HTR-8/SVneo (cell line): Measurements from ENCODE around the gene DOCK4.

Experiments used
- DNase-seq: peaks from one replicate; pipeline ENCODE4 v3.0.0; 2011; ENCODE audit warnings: low spot score, mixed read lengths; ENCODE audit not compliant: insufficient read length
- FAIRE-seq: peaks from 2 replicates; lab custom pipeline; 2011; peaks lifted over from hg19 to GRCh38; lab: Jason Lieb, UNC

DOCK4 gene

GRCh38 chr7:112220877-112221434 is 14.8 kb upstream of the DOCK4 start:
- FAIRE-seq: no peak
- no peak for DNase-seq

GRCh38 chr7:112215787-112216186 is 9.6 kb upstream of the DOCK4 start:
- FAIRE-seq (no peak), DNase-seq (no peak)

- DNase-seq: no peak
- FAIRE-seq: no peak
Measured at GRCh38 chr7:112214883-112215282, 8.7 kb upstream of the DOCK4 start.

GRCh38 chr7:112214268-112214667 is 8.1 kb upstream of the DOCK4 start:
- no peak for DNase-seq
- no peak for FAIRE-seq

GRCh38 chr7:112213735-112214134 is 7.5 kb upstream of the DOCK4 start:
- FAIRE-seq (no peak), DNase-seq (no peak)

GRCh38 chr7:112212571-112212970 is 6.4 kb upstream of the DOCK4 start:
- DNase-seq: no peak
- no peak for FAIRE-seq

GRCh38 chr7:112211348-112211907 is 5.2 kb upstream of the DOCK4 start:
- FAIRE-seq (no peak), DNase-seq (no peak)

- DNase-seq (no peak), FAIRE-seq (no peak)
Measured at GRCh38 chr7:112207765-112208164, 1.6 kb upstream of the DOCK4 start.

- DNase-seq (no peak), FAIRE-seq (no peak)
Measured at GRCh38 chr7:112206991-112207592, 893 bp upstream of the DOCK4 start.

GRCh38 chr7:112205343-112206237 is 609 bp downstream of the DOCK4 start:
- no peak for FAIRE-seq
- DNase-seq: no peak

- DNase-seq: no peak
- no peak for FAIRE-seq
Measured at GRCh38 chr7:112204499-112205342, 1.5 kb downstream of the DOCK4 start.

- DNase-seq: no peak
- FAIRE-seq: no peak
Measured at GRCh38 chr7:112203365-112203739, 2.8 kb downstream of the DOCK4 start.

GRCh38 chr7:112202816-112203215 is 3.4 kb downstream of the DOCK4 start:
- FAIRE-seq: no peak
- no peak for DNase-seq

GRCh38 chr7:112201839-112202238 is 4.4 kb downstream of the DOCK4 start:
- DNase-seq (no peak), FAIRE-seq (no peak)

- DNase-seq (no peak), FAIRE-seq (no peak)
Measured at GRCh38 chr7:112201411-112201810, 4.8 kb downstream of the DOCK4 start.

- DNase-seq (no peak), FAIRE-seq (no peak)
Measured at GRCh38 chr7:112199672-112200071, 6.5 kb downstream of the DOCK4 start.

- FAIRE-seq (no peak), DNase-seq (no peak)
Measured at GRCh38 chr7:112199035-112199655, 7.1 kb downstream of the DOCK4 start.

- FAIRE-seq (no peak), DNase-seq (no peak)
Measured at GRCh38 chr7:112197322-112197721, 8.9 kb downstream of the DOCK4 start.

- DNase-seq: no peak
- FAIRE-seq: no peak
Measured at GRCh38 chr7:112195717-112196116, 10.5 kb downstream of the DOCK4 start.
